HG03097 (cell line): Measurements from ENCODE around the gene C10orf71.

Experiments
- ATAC-seq: cut with Tn5 transposase; IDR thresholded peaks from one replicate; pipeline ENCODE4 v1.9.1; 2021; ENCODE audit not compliant: unreplicated experiment, low FRiP score

The C10orf71 gene

GRCh38 chr10:49273626-49274025 is 25.3 kb upstream of the C10orf71 start:
- no peak for ATAC-seq

- no peak for ATAC-seq
Observed at GRCh38 chr10:49274886-49275285, 24.1 kb upstream of the C10orf71 start.

DNA sequence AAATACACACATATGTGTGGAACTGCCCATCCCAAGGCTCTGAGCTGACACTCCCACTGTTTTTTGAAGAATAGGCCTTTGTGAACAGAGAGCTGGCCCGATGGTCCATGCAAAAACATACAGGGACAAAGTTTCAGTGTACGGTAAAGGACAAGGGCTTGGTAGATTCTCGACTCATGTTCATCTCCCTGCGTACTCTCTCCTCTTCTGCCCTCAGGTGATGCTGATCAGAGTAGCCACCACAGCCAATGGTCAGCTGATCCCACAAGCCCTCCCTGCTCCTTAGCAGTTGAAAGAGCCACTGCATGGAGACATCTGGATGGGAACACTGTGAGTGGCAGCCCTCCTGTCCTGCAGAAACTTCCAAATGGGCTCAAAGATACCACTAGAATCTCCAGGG is 23.1 kb upstream of the C10orf71 start:
- no peak for ATAC-seq

DNA sequence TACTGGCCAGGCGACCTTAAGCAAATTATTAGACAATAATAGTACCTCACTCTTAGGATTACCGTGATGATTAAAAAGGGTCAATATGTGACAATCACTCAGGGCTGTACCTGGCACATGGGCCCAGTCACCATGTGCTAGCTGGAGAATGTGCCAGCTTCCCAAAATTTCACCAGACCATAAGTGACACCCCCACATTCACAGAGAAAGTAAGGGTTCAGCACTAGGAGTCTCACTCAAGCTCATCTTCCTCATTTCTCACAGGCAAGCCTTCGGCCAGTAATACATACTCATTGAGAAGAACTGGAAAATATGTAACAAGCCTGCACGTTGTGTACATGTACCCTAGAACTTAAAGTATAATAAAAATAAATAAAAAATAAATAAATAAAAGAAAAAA is 22.4 kb upstream of the C10orf71 start:
- no peak for ATAC-seq

GRCh38 chr10:49277973-49278372 is 21.0 kb upstream of the C10orf71 start:
- ATAC-seq: no peak

DNA sequence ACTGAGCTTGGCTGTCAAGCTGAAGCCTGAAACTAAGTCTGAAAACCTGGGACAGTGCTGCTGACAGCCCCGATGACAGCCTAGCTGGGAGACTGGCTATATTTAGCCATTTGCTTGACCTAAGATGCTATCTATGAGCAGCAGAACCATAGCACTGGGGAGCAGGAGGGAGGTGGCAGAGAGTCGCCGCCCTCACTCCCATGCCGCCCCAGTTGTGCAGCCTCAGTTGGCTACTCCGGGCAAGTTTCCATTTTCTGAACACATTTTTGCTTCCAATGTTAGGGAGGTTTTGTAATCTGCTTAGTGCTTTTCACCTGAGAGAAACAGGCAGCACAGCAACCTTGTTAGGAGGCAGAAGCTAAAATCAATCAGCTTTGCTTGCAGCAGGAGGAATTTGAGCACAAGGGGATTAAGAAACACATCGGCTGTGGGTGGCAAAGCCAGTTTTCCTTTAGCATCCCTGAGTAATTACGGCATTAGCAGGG is 20.4 kb upstream of the C10orf71 start:
- no peak for ATAC-seq

DNA sequence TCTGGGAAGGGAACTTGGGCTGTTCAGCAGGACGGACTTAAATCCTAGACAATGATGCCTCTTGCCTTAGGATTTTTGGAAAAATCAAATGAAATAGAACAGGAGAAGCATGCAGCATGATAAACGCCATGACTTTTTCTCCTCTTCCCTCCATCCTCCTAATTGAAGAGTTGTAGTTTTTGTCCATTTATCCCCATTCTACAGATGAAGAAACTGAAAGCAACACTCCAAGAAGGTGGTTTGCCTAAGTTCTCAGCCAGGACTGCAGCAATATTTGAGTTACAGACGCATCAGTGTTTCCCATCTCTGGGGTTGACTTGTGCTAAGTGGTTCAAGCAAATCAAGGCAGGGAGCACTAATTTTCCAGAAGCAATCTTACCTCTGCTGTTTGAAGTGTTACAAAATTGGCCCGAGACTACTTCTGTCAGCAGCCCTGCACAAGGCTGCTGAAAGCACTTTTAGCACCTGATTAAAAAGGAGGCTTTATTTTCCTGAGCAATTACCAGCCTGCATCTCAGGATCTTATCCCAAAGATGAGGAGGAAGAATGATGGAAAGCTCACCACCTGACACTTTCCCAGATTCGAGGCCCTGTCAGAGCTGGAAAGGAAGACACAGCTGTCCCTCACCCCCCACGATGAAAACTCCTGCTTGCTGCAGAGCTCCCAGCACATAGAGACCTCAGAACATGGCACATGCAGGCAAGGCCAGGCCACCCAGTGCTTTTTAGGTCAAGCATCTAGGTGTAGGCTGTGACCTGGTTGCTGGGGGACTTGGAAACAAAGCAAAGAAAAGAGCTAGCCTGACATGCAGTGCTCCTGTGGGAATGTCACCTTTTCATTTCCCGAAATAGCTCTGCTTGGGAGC is 19.7 kb upstream of the C10orf71 start:
- ATAC-seq: no peak

DNA sequence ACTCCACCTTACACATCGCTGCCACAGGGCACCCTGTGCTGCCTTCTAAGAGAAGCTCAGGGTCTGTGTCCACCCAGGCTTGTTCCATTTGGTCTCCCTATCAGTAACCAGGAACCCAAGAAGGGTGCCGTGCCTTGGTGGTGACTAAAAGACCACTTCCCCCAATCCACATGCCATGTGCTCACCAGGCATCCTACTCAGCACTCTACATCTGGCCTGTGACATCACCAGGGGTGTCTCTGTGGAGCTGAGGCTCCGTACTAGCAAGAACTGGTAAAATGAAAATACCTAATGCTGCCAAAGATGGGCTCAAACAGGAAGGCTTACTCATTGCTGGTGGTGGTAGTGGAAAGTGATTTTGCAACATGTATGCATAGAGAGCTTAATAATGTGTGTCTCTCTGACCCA is 19.0 kb upstream of the C10orf71 start:
- ATAC-seq: no peak

DNA sequence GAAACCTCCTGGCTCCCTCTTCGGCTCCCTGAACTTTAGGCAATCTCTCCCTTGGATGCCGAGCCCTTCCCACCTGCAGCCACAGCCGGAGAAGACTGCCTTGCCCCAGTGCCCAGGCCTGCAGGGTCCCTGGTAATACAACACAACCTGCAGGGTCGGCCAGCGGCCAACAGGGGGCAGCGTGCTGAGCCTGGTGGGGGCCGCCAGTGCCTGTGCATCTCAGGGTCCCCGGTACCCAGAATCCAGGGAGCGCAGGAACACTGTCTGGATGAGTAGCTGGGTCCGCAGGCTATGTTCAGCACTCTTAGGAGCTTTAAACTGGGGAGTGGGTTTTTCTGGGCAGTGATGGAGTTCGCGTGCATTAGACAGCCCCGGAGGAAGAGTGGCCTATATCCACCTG is 17.5 kb upstream of the C10orf71 start:
- no peak for ATAC-seq

- ATAC-seq: no peak
Observed at GRCh38 chr10:49282306-49282705, 16.7 kb upstream of the C10orf71 start.

GRCh38 chr10:49282879-49283341 is 16.1 kb upstream of the C10orf71 start:
- no peak for ATAC-seq

DNA sequence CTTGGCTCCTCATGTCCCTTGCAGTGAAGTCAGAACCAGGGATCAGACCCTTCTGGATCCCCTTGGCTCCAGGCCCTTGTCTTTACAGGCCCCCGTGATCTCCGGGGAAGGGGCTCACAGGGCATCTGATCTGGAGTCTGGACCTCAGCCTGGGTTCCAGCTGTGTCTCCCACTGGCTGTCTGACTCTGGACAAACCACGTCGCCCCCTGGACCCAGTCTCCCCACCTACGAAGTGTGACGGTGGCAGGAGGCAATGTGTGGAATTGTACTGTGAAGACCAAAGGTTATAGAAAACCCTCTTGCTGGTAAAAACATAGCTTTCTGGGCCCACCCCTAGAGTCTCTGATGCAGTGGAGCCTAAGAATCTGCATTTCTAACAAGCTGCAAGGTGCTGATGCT is 15.5 kb upstream of the C10orf71 start:
- no peak for ATAC-seq

GRCh38 chr10:49284356-49284755 is 14.6 kb upstream of the C10orf71 start:
- ATAC-seq: no peak

DNA sequence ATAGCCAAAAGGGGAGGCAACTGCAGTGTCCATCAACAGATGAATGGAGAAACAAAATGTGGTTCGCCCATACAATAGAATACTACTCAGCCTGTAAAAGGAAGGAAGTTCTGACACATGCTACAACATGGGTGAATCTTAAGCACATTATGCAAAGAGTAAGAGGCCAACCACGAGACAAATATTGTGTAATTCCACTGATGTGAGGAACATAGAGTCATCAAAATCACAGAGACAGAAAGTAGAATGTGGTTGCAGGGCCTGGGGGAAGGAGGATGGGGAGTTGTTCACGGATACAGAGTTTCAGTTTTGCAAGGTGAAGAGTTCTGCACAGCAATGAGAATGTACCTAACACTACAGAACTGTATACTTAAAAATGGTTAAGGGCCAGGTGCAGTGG is 13.7 kb upstream of the C10orf71 start:
- no peak for ATAC-seq

DNA sequence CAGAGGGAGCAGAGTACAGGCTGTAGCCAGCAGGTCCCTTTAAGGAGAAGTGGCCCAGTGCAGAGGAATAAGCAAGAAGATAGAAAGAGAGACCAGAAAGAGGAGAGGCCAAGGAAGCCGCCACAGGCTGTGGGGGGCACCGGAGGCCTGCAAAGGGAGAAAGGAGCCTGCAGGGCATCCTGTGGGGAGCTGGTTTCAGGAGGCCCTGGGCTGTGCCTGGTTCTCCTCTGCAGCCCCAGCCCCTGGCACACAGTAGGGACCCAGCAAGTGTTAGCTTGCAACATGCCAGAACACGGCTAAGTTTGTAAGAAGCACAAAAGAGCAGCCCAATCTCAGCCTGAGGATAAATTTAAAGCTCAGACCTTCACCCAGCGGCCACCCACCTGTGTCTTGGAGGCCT is 12.3 kb upstream of the C10orf71 start:
- no peak for ATAC-seq

DNA sequence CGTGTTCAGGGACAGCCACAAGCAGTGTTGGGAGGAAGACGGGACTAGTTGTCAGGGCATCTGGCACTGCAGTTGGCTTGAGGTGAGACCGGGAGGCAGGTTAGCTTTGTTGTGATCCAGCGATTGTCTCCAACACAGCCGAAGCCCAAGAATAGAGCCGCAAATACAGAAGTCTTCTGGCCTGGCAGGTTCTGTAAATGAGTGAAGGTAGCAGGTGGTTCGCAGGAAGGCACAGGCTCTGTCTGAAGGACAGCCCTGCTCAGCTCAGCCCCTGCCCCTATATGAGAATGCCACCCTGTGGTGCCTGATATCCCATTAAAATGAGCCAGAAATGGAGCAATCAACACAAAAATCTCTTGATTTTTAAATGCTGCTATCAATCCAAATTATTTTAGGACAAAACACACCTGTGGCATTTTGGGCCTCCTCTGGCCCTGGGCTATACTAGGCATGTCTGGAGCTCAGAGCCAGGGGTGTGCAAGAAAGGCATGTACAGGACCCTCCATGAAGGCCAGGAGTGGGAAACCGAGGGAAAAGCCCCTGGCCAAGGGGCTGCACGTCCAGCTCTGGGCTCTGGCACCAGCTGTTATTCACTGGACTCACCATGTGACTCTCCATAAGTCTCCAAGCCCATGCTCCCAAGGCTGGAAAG is 11.2 kb upstream of the C10orf71 start:
- ATAC-seq: no peak

DNA sequence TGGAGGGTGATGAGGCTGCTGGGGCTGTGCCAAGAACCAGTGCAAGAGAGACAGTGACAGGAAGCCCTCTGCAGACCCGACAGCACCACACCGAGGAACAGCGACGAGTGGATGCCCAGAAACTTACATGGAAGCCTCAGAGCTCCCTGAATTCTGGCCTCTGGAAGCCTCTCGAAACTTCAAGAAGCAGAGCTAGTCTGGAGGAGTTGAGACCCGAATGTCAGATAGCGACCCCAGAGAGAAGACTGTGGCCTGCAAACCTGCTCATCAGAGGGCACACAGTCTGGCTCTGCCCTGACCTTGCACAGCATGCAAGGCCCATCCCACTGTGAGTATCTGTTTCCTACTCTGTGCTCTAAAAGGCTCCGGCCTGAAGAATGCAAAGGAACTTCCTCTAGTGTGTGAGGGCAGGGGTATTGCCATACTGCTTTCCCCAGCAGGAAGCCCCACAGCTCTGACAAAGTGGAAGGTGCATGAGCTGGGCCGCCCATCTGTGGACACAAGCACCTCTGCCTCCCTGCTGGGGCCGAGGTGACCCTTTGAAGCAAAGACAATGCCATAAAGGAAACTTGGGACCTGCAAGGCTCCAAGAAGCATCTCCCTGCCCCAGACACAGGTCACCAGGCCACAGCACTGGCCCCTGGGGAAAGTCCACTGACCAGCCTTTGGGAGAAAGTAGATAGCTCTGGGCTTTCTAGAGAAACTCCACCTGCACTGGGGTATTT is 10.5 kb upstream of the C10orf71 start:
- ATAC-seq: no peak

- no peak for ATAC-seq
Observed at GRCh38 chr10:49289480-49289879, 9.5 kb upstream of the C10orf71 start.

DNA sequence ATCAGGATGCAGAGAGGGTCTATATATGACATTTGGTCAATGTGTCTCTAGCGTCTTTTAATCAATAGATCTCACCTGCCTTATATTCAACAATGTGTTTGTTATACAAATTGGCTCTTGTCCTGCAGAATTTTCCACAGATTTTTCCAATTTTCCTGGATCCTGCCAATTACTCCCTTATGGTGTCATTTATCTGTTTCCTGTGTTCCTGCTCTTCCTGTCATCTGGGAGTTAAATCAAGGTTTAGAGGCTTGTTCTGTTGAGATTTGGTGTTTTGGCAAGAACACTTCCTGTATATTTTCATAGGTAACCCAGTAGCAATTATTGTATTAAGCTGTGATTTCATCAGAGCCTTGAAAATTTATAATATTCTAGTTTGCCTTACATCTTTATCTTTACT is 8.8 kb upstream of the C10orf71 start:
- no peak for ATAC-seq

GRCh38 chr10:49290607-49291006 is 8.4 kb upstream of the C10orf71 start:
- no peak for ATAC-seq

- no peak for ATAC-seq
Observed at GRCh38 chr10:49292565-49293207, 6.3 kb upstream of the C10orf71 start.
